Testis (tissue), 3 donors: ENCODE results near the gene EP400. TPM values are rescaled to one million over a fixed set of nuclear protein-coding genes. Genes with fewer than 3 reads are reported as not detected.

Source experiments
- DNase-seq: peaks from one replicate; pipeline ENCODE4 v3.0.0-alpha.2; 2019
- H3K27ac ChIP-seq, 2 donors: fragments of 200-600 bp; sonication (generic); one replicate each; pipeline ENCODE4 v1.5.1; 2019
- H3K27me3 ChIP-seq: fragments of 200-600 bp; sonication (generic); one replicate; pipeline ENCODE4 v1.5.1; 2019
- H3K36me3 ChIP-seq: fragments of 200-600 bp; sonication (generic); one replicate; pipeline ENCODE4 v1.5.1; 2017; ENCODE audit warnings: low read depth; ENCODE audit errors: missing control alignments
- H3K4me1 ChIP-seq: fragments of 200-600 bp; sonication (generic); one replicate; pipeline ENCODE4 v1.5.1; 2019
- H3K4me3 ChIP-seq, 2 donors: fragments of 200-600 bp; sonication (generic); one replicate each; pipeline ENCODE4 v1.5.1; 2017 to 2019
- H3K9me3 ChIP-seq: fragments of 200-600 bp; sonication (generic); one replicate; pipeline ENCODE4 v1.5.1; 2017
- CTCF ChIP-seq, 3 experiments: fragments of 450-650 bp in 2 of 3; fragments of 200-600 bp in 1 of 3; sonication (generic) in 1 of 3; IDR thresholded peaks; one replicate each; pipeline ENCODE4 v1.5.1; 2016 to 2019; ENCODE audit warnings: antibody characterized with exemption in 3 of 3, mild to moderate bottlenecking in 2 of 3, moderate library complexity in 1 of 3
- POLR2A ChIP-seq: fragments of 450-650 bp; IDR thresholded peaks from one replicate; pipeline ENCODE4 v1.6.1; 2017; ENCODE audit warnings: antibody characterized with exemption, mild to moderate bottlenecking, moderate library complexity
- WGBS, 2 donors: methylation state at CpG; one replicate each; pipeline ENCODE4 v1.1.5; 2018; 5-methylcytosine and 5-hydroxymethylcytosine counted together
- intact Hi-C: fragments of 100-400 bp; cut with DNase I; formaldehyde crosslinking; loops from one replicate; pipeline ENCODE4 v1.15.1; 2023; ENCODE audit warnings: low total_unique reads
- polyA plus RNA-seq: library from polyadenylated mRNA; stranded (reverse); fragments of 350-450 nt; fragmentation: Illumina TruSeq; extraction: RNeasy Lipid Tissue Mini Kit (QIAGEN cat#74804); gene quantifications from one replicate; pipeline ENCODE4 v1.2.3, GENCODE V29; 2014; ENCODE audit warnings: low read depth, low replicate concordance; ENCODE audit not compliant: insufficient read depth
- total RNA-seq, 2 donors: library from RNA; depleted of rRNA; stranded (reverse); fragments of >200 nt; gene quantifications; one replicate each; pipeline ENCODE4 v1.2.3, GENCODE V29; 2016

Gene EP400
- total and polyA plus RNA-seq, 3 donors from 2014 or later = 44.2 to 83.0 (median 69.4) TPM

GRCh38 chr12:132056951-132057350 lies 107.2 kb downstream of the EP400 start:
- WGBS, 2 donors = 89 to 90% methylated on average over 5 of the region's 5 CpGs
- DNase-seq = no peak
- H3K4me3 ChIP-seq = no peak overlapping the region
- intact Hi-C loops = no loop called here
- no peaks in the 10 kb centered on the region for H3K9me3 ChIP-seq
- H3K4me1 ChIP-seq = no peaks in the 10 kb centered on the region
- H3K27me3 ChIP-seq = no peaks in the 10 kb centered on the region
- no peak overlapping the region for H3K27ac ChIP-seq
- TF ChIP-seq CTCF (IDR thresholded peaks at IDR 0.05) (no peak), POLR2A (no peak)
- H3K36me3 ChIP-seq = no peaks in the 10 kb centered on the region

- no peak for TF ChIP-seq POLR2A
- no peak for TF ChIP-seq CTCF (IDR thresholded peaks at IDR 0.05)
- H3K4me1 ChIP-seq = no peaks in the 10 kb centered on the region
- intact Hi-C loops = no loop called here
- H3K27me3 ChIP-seq = no peaks in the 10 kb centered on the region
- H3K9me3 ChIP-seq = no peaks in the 10 kb centered on the region
- no peak overlapping the region for H3K27ac ChIP-seq
- no peak overlapping the region for H3K4me3 ChIP-seq
- WGBS, 2 donors = 89 to 91% methylated on average over 5 of the region's 5 CpGs
- H3K36me3 ChIP-seq = no peaks in the 10 kb centered on the region
- DNase-seq = no peak
These were observed 107.9 kb downstream of the EP400 start for GRCh38 chr12:132057691-132058090.

GRCh38 chr12:132061197-132061596 lies 111.5 kb downstream of the EP400 start:
- H3K36me3 ChIP-seq = no peaks in the 10 kb centered on the region
- TF ChIP-seq POLR2A (no peak), CTCF (IDR thresholded peaks at IDR 0.05) (no peak)
- WGBS, 2 donors = 81 to 90% methylated on average over 7 of the region's 7 CpGs
- no peak overlapping the region for H3K27ac ChIP-seq
- no peaks in the 10 kb centered on the region for H3K4me1 ChIP-seq
- intact Hi-C loops = loop anchor here (10.0 kb wide), 1 partner anchor 1166 kb away; no protein-coding TSS in a partner anchor
- H3K9me3 ChIP-seq = no peaks in the 10 kb centered on the region
- H3K27me3 ChIP-seq = no peaks in the 10 kb centered on the region
- H3K4me3 ChIP-seq = no peak overlapping the region
- no peak for DNase-seq

GRCh38 chr12:132061641-132062430 lies 112.1 kb downstream of the EP400 start:
- intact Hi-C loops = loop anchor here (10.0 kb wide), 1 partner anchor 1167 kb away; no protein-coding TSS in a partner anchor
- H3K36me3 ChIP-seq = no peaks in the 10 kb centered on the region
- TF ChIP-seq CTCF (IDR thresholded peaks at IDR 0.05) (no peak), POLR2A (no peak)
- no peak for DNase-seq
- WGBS, 2 donors = 79 to 83% methylated on average over 12 to 28 of the region's 30 CpGs
- H3K27me3 ChIP-seq = no peaks in the 10 kb centered on the region
- H3K4me1 ChIP-seq = no peaks in the 10 kb centered on the region
- no peak overlapping the region for H3K27ac ChIP-seq
- no peaks in the 10 kb centered on the region for H3K9me3 ChIP-seq
- no peak overlapping the region for H3K4me3 ChIP-seq

GRCh38 chr12:132062481-132062880 lies 112.7 kb downstream of the EP400 start:
- H3K36me3 ChIP-seq = no peaks in the 10 kb centered on the region

More at GRCh38 chr12:132062481-132062880, 112.7 kb downstream of the EP400 start:
- DNase-seq = no peak
- TF ChIP-seq CTCF (IDR thresholded peaks at IDR 0.05) = no peak
- no peak for TF ChIP-seq POLR2A
- no peak overlapping the region for H3K4me3 ChIP-seq
- 87 to 95% methylated on average over 10 to 14 of the region's 14 CpGs for WGBS, 2 donors
- no peaks in the 10 kb centered on the region for H3K9me3 ChIP-seq
- H3K27me3 ChIP-seq = no peaks in the 10 kb centered on the region
- H3K27ac ChIP-seq = no peak overlapping the region
- no peaks in the 10 kb centered on the region for H3K4me1 ChIP-seq
- intact Hi-C loops = loop anchor here (10.0 kb wide), 1 partner anchor 1168 kb away; no protein-coding TSS in a partner anchor
